ENCODE results near the gene VPS35L. TPM values are rescaled to one million over a fixed set of nuclear protein-coding genes. Genes with fewer than 3 reads are reported as not detected.
"Not testable (repeated sequence)": the region's sequence is repeated elsewhere in the genome, so short reads cannot be mapped to it uniquely, and the experiment has no call there.

VPS35L gene
- polyA plus RNA-seq, 1 experiment: 83.2 TPM

- Histone ChIP-seq H3K36me3 (ENCODE audit: control insufficient read depth, insufficient read depth, low read length) (peaks cover 2% of the 10 kb centered on the region; the same call in 1 of the 2 replicates), H3K4me3 (ENCODE audit: low read depth, low read length) (no peak overlapping the region), H3K27me3 (ENCODE audit: control insufficient read depth, insufficient read depth, low read length) (no peaks in the 10 kb centered on the region)
- DNase-seq (ENCODE audit: low read depth): no peak
- ChIA-PET CTCF (no interaction called here), POLR2A (no interaction called here)
- no peak for TF ChIP-seq CTCF (IDR thresholded peaks at IDR 0.05; ENCODE audit: insufficient read depth, low read depth, low read length)
Observed at GRCh38 chr16:19666477-19666876, 111.0 kb downstream of the VPS35L start.

DNA sequence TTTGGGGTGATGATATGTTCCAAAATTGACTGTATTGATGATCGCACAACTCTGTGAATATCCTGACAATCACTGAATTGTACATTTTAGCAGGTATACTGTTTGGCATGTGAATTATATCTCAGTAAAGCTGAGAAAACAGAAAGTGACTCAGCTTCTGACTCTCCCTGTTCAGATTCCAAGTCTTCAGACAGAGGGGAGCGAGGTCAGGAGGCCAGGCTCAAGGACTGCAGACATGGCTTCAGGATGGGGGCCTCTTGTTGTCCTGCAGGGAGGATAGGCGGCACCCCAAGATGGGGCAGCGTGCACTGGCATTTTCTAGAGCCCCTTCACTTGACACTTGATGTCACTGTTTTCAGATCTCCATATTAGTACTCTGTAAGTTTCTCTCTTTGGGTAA is 116.9 kb downstream of the VPS35L start:
- no peaks in the 10 kb centered on the region for H3K27me3 ChIP-seq (ENCODE audit: control insufficient read depth, insufficient read depth, low read length)
- TF ChIP-seq CTCF (IDR thresholded peaks at IDR 0.05; ENCODE audit: insufficient read depth, low read depth, low read length): no peak
- H3K4me3 ChIP-seq (ENCODE audit: low read depth, low read length): no peak overlapping the region
- ChIA-PET POLR2A (no interaction called here), CTCF (interaction anchor here (0.6 kb wide), 1 partner anchor 80 kb away, joined by 3 read pairs; no protein-coding TSS in a partner anchor)
- DNase-seq (ENCODE audit: low read depth): no peak
- H3K36me3 ChIP-seq (ENCODE audit: control insufficient read depth, insufficient read depth, low read length): peaks cover 3% of the 10 kb centered on the region

- no peaks in the 10 kb centered on the region for H3K27me3 ChIP-seq (ENCODE audit: control insufficient read depth, insufficient read depth, low read length)
- no peak for TF ChIP-seq CTCF (IDR thresholded peaks at IDR 0.05; ENCODE audit: insufficient read depth, low read depth, low read length)
- peaks cover 5% of the 10 kb centered on the region for H3K36me3 ChIP-seq (ENCODE audit: control insufficient read depth, insufficient read depth, low read length)
- ChIA-PET POLR2A (no interaction called here), CTCF (no interaction called here)
- H3K4me3 ChIP-seq (ENCODE audit: low read depth, low read length): no peak overlapping the region
- DNase-seq (ENCODE audit: low read depth): no peak
Observed at GRCh38 chr16:19674485-19674884, 119.0 kb downstream of the VPS35L start.

DNA sequence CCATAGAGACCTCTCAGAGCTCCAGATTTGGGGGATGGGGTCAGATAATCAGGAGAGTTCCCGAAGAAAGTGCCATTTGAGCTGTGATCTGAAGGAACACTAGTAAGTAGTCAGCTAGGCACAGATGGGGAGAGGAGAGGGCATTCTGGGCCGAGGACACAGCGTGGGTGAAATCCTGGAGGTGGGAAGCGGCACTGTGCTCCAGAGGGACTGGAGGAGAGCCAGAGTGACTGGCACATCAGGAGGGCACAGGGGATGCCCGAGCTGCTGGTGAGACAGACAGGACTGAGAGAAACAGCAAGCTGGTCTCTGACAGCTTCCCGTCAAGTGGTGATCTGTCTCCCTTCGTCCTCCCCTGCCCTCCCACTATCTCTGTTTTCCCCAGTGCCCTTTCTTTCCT is 121.9 kb downstream of the VPS35L start:
- no peak for DNase-seq (ENCODE audit: low read depth)
- CTCF ChIA-PET: interaction anchor here (0.9 kb wide), 1 partner anchor 209 kb away, joined by 3 read pairs; no protein-coding TSS in a partner anchor
- TF ChIP-seq CTCF (IDR thresholded peaks at IDR 0.05; ENCODE audit: insufficient read depth, low read depth, low read length): no peak
- no peak overlapping the region for H3K4me3 ChIP-seq (ENCODE audit: low read depth, low read length)
- no peaks in the 10 kb centered on the region for H3K27me3 ChIP-seq (ENCODE audit: control insufficient read depth, insufficient read depth, low read length)
- POLR2A ChIA-PET: no interaction called here
- peaks cover 3% of the 10 kb centered on the region for H3K36me3 ChIP-seq (ENCODE audit: control insufficient read depth, insufficient read depth, low read length)

DNA sequence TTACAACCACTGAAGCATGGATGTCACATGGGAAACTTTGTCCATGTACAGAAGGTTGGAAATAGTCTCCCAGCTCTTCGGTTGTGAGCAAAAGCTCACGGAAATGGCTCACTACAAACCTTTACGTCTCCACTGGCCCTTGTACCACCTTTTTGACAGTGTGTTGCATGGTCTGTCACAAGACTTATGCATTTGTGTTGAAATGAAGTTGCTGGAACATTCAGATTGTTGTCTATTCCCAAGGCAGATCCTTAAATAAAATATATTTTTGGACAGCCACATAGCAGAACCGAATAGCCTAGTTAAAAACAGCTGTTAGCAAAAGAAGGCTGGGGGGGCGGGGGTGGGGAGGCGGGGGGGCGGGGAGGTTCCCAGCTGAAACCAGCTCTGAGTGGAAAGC is 123.3 kb downstream of the VPS35L start:
- no peaks in the 10 kb centered on the region for H3K27me3 ChIP-seq (ENCODE audit: control insufficient read depth, insufficient read depth, low read length)
- CTCF ChIA-PET: interaction anchor here (1.0 kb wide), 1 partner anchor 146 kb away, joined by 3 read pairs; no protein-coding TSS in a partner anchor
- no peak for DNase-seq (ENCODE audit: low read depth)
- peaks cover 5% of the 10 kb centered on the region for H3K36me3 ChIP-seq (ENCODE audit: control insufficient read depth, insufficient read depth, low read length)
- H3K4me3 ChIP-seq (ENCODE audit: low read depth, low read length): no peak overlapping the region
- TF ChIP-seq CTCF (IDR thresholded peaks at IDR 0.05; ENCODE audit: insufficient read depth, low read depth, low read length): no peak
- POLR2A ChIA-PET: no interaction called here

- DNase-seq (ENCODE audit: low read depth); H3K4me3 ChIP-seq (ENCODE audit: low read depth, low read length); POLR2A ChIA-PET; H3K36me3 ChIP-seq (ENCODE audit: control insufficient read depth, insufficient read depth, low read length); H3K27me3 ChIP-seq (ENCODE audit: control insufficient read depth, insufficient read depth, low read length): not testable (repeated sequence)
- CTCF ChIA-PET: interaction anchor here (1.0 kb wide), 1 partner anchor 145 kb away, joined by 3 read pairs; no protein-coding TSS in a partner anchor
Observed at GRCh38 chr16:19679281-19679680, 123.8 kb downstream of the VPS35L start.
